NK-92 (cell line): ENCODE measurements around the gene LUZP4.
"Not testable (repeated sequence)": the region's sequence is repeated elsewhere in the genome, so short reads cannot be mapped to it uniquely, and the experiment has no call there.

Experiments used
- DNase-seq: peaks from one replicate; lab custom pipeline; 2025; ENCODE audit not compliant: unreplicated experiment; lab: John Stamatoyannopoulos, UW

Gene LUZP4

DNA sequence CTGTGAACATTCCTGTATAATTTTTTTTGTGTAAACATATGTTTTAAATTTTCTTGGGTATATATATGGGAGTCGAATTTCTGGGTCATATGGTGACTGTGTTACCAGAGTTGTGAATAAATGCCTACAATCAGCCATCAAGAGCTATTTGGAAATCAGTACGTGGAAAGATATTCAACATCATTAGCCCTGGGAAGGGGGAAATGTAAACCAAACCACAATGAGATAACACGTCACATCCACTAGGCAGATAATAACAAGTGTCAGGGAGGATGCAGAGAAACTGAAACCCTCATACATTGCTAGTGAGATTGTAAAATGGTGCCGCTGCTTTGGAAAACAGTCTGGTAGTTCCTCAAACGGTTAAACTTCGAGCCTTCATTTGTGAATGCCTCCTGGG is 43.9 kb downstream of the LUZP4 start:
- no peak for DNase-seq

DNA sequence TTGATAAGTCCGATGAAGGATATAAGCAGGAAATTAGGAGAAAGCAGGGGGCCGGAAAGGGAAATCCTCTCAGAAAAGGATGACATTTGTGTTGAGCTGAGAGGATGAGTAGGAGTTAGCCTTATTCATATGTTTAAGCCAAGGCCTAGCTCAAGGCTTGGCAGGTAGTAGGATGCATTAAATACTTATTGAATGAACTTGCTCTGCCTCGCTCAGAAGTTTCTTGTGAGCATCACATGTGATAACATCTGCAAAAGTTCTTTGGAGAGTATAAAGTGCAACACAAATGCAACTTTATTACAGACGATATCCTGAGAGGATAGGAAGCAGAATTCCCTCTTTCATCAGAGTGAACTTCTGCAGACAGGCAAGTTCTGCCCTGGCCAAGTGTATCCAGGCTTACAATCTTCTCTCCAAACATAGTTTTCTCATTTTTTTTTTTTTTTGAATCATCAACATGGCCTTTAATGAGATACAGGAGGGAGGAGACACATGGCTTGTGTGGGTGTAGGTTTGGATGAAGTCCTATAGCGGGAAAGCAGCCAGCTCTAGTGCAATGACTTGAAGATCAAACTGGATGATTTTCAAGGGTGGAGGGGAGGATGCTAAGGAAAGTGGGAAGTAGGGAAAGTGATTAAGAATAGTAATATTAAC is 48.1 kb downstream of the LUZP4 start:
- no peak for DNase-seq

DNA sequence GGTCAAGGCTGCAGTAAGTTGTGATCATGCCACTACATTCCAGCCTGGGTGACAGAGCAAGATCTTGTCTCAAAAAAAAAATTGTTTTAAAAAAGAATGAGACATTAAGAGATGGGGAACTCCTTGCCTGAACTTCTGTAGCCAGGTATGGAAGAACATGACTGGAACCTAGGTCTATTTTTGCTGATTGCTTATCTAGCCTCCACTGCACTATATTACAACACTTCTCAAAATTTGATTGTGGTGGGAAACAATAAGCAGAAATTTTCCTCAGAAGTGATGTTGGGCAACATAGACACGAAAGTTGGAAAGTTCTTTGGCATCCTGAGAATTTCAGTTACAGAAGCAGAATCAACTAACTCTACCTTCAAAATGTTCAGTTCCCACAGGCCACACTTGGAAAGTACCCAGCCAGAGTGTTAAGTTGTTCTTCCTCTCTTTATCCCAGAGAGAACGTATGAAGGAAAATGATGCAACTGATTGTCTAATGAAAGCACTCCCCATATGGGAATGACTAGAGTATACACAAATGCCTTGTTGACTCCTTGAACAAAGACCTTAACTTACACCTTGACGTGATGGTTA is 50.0 kb downstream of the LUZP4 start:
- no peak for DNase-seq

DNA sequence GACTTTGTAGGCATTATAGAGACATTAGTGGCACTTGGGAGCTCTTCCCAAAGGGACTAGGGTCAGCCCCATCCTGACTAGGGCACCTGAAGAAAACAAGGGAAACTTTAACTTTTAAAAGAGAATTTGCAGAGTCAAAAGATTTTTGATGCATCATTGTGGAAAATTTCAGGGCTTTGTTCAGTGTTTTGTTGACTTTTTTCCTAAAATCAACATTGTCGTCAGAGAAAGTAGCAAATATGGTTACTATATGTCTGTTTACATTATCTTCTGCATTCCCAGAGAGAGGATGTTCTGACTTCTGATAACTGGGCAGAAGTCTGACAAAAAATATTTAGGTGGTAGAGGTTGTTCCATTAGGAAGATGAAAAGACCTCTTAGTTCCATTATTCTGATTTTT is 51.9 kb downstream of the LUZP4 start:
- no peak for DNase-seq

DNA sequence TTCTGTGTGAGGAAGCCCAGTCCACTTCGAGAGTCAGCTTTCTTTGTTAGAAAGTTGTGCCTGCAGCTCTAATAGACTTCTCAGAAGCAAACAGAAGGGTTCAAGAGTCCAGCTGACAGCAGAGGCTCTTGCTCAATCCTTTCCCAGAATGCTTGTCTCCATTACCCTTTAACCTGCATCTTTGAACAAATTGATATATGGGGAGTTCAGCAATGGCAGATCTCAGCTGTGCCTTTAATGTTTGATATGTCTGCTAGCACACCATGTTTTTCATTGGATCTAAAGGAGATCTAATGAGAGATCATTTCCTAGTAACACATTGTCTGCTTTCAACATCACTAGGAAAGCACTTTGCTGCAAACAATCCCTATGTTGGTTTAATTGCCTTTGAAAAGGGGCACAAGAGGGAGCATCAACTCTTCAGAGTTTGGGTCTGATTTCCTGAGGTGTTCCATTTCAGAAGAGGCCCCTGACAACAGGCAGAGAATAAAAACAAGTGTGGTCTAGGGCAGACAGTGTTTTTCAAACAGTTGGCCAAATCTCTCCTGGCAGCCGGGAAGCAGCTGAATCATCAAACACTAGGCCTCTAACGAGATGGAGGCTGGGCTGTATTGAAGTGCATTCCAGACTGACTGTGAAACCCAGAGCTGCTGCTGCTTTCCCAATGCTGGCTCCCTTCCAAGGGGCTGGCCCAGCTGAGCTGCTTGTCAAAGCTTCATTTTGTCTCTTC is 55.5 kb downstream of the LUZP4 start:
- no peak for DNase-seq

DNA sequence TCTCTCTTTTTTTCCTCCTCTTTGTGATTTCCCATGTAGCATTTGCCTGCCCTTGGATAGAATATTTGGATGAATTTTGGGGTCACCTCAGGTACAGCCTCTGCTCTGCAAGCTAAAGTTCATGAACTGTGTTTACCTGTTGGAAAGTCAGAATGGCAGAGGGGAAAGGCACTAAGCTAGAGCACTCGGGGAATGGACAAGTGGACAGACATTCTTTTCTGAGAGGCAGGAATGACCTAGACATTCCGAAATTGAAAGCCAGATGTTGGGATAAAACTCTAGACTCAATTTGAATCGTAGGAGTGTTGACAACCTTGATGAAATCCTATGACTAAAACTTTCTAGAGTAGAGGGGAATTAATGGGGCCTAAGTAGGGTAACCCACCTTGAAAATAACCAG is 56.1 kb downstream of the LUZP4 start:
- DNase-seq, result no peak

DNA sequence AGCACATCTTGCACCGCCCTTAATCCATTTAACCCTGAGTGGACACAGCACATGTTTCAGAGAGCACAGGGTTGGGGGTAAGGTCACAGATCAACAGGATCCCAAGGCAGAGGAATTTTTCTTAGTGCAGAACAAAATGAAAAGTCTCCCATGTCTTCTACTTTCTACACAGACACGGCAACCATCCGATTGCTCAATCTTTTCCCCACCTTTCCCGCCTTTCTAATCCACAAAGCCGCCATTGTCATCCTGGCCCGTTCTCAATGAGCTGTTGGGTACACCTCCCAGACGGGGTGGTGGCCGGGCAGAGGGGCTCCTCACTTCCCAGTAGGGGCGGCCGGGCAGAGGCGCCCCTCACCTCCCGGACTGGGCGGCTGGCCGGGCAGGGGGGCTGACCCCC is 57.2 kb downstream of the LUZP4 start:
- DNase-seq, result not testable (repeated sequence)

DNA sequence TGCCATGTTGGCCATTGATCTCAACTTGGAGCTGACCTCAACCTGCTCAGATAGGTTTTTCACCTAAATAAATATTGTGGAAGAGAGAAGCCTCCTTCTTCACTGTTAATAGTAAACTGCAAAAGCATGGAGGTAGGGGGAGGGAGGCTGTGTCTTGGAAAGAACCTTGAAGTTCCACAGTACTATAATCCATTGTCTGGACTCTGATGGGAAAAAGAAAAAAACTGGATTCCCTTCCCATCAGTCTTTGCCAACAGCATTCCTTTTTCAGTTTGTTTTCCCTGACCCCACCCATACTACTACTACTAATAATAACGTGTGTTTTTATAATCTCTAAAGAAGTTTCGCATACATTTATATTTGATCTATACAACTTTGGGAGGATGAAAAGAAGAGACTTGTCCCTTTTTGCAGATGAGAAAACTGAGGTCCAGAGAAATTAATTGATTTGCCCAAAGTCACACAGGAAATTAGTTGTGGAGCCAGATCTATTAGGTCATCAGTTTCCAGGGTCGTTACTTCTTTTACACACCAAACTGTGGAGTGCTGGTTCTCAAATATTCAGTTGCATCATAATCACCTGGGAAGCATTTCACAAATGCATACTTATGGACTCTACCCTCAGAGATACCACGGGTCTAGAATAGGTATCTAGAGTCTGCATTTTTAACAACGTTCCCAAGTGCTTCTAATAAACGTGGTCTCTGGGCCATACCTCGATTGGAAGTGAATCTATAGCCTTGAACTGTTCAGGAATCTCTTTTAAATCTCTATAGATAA is 59.1 kb downstream of the LUZP4 start:
- DNase-seq, result no peak

DNA sequence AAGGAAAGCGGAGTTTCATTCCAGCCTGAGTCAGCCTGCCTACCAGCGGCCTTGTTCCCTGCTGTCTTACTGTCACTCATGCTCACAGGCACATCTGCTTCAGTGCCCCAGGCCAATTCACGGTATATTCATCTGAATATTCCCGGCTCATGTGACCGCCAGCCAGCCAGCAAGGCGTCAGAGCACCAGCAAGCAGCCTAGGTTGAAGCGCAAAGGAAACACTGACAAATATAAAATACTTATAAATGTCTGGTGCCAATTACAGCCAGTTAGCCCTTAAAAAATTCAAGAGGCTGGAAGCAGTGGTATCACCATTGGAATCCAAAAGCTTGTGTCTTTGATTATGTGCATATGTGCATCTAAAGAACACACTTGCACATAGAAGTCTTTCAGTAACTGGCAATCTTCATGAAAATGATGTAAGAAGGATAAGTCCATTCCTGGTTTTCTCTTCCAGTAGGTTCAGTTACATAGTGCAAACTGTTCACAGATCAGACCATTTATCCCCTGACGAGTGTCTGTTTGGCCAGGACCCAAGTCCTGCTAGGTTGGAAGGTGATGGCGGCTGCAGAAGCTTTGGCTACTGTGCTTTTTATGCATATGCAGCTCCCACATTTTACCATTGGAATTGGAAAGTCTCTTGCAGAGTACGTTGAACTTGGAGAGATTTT is 61.3 kb downstream of the LUZP4 start:
- DNase-seq, result no peak

DNA sequence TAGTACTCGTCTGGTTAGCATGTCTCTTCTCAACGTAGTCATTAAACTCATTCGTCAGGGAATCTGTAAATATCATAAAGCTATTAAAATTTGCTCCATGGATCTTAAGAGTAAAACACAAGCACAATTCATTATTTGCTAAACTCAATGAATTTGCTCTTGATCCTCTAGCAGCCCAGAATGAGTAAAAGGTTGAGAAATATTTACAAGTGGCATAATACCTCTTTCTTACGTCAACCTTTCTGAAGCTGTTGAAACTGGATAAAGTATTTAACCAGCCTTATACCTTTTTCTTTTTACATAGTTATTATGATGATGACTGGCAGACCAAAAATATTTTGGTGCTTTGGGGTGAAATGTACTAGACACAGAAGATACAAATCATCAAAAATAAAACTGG is 66.9 kb downstream of the LUZP4 start:
- no peak for DNase-seq
